H54 (cell line): Measurements from ENCODE around the gene OCIAD1.
"Not testable (repeated sequence)": the region's sequence is repeated elsewhere in the genome, so short reads cannot be mapped to it uniquely, and the experiment has no call there.

Experiments
- DNase-seq: peaks from one replicate; pipeline ENCODE4 v3.0.0; 2011; ENCODE audit warnings: low spot score, mixed read lengths; ENCODE audit not compliant: insufficient read length
- FAIRE-seq: peaks from 3 replicates; lab custom pipeline; 2011; peaks lifted over from hg19 to GRCh38; lab: Jason Lieb, UNC
- POLR2A ChIP-seq: IDR thresholded peaks from 2 replicates; pipeline ENCODE4 v1.6.1; 2011; ENCODE audit warnings: low read depth, mild to moderate bottlenecking, low read length

The OCIAD1 gene

DNA sequence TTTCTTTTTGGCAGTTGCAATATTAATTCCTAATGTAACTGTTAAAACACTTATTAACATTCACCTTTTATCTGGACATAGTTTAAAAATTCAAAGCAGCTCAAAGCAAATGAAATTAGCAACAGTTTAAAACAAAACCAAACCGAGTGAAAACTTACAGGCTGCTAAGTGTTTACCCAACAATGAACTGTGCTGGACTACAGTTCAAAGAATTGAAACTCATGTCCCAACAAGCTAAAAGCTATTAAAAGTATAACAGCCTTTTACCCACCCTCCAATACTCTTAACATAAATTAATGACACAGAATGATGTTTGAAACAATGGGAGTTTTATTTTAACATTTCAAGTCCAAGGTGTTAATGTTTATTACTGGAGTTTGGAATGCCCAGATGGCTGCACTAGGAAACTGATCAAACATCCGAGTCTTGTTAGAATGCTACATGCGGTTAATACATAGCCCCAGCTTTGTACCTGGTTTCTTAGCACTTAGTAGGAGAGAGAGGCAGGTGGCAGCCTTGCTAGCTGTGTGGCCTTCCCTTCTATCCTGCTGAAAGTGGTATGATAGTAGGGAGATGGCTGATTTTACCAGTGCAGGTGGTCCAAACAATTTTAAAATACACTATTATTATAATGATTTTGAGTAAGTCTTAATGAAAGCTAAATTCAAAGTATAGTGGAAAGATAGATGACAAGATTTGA lies 29.7 kb upstream of the OCIAD1 start:
- no peak for TF ChIP-seq POLR2A
- DNase-seq, result no peak
- FAIRE-seq, result no peak

DNA sequence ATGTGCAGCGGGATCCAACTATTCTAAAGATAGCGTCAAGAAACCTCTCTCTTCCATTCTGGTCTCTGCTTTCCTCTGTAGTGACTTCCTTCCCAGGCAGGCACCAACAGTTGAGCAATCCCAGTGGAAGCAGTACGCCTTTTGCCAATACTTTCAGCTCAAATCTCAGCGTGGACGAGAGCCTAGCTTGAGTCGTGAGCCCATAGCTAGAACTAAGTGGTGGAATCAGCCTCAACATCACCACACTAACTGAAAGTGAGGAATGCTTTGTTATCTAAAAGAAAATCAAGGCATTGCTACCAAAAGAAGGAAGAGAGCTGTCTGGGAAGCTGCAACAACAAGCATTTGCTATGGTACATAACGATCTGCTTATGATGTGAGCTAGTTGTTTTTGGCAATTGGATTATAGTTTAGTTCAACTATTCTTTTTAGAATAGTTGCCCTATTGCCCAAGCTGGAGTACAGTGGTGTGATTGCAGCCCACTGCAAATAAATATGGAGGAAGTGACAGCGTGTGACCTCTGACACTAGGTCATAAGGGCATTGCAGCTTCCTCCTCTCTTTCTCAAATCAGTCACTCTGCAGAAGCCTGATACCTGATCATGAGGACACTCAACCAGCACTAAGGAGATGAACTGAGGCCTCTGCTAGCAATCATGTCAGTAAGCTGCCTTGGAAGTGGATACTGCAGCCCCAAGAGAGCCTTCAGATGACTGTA lies 26.1 kb upstream of the OCIAD1 start:
- DNase-seq (no peak), FAIRE-seq (no peak)
- TF ChIP-seq POLR2A, result no peak

DNA sequence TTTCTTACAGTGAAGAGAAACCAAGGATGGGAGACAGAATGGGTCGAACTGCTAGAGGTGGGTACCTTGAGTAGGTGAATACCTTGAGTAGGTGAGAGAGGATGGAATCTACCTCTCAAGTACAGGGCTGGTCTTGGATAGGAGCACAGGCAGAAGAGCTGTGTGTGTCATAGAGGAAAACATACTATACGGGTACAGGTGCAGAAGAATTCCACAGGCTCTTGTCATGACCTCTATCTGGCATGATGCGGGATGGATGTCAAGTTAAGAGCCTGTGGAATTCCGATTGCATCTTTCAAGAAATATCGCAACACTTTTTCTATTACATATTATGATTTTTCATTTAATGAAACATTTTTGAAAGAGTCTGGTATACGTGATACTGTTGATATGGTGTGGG lies 18.0 kb upstream of the OCIAD1 start:
- FAIRE-seq (no peak), DNase-seq (no peak)
- no peak for TF ChIP-seq POLR2A

DNA sequence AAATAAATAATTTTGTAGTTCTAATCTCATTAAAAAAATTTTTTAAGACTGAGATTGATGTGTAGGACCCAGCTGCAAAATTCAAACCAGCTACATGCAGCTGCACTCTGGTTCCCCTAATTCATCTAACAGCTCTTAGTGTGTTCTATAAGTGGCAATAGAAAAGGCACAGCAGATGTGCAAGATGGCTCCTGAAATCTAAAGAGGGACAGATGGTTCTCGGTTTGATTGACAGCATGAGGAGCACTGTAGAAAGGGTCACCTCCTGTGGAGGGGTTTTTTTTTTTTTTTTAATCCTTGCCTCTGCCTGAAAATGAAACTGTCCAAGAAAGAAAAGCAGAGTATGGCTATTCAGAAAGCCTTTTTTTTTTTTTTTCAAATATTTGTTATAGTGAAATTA lies 16.9 kb upstream of the OCIAD1 start:
- DNase-seq, result no peak
- no peak for TF ChIP-seq POLR2A
- no peak for FAIRE-seq

DNA sequence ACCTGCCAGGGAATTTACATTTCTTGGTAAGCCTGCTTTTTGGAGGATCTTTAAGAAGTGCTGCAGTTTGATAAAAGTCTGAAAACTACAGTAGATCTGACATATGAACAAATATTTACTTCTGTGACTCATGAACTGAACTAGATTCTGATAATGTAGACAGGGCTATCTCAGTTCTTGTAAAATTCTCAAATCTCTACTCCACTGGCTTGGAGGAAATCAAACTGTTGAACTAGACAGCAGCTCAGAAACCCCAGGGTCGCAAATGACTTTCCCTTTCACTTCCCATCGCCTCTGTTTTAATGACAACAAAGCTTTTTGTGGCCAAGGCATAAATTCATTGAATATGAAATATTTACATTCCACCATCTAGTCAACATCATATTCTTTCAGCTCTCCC lies 15.4 kb upstream of the OCIAD1 start:
- DNase-seq (no peak), FAIRE-seq (no peak)
- TF ChIP-seq POLR2A, result no peak

DNA sequence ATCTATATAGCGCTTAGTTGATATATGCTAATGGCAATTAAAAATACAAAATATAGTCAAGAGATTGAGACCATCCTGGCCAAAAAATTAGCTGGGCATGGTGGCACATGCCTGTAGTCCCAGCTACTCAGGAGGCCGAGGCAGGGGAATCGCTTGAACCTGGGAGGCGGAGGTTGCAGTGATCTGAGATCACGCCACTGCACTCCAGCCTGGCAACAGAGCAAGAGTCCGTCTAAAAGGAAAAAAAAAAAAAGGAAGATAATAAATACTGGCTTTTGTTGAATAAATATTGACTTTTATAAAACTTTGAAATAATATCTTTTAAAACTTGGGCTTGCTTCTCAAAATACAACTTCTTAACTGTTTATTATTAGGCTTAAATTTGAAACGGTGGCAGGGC lies 14.6 kb upstream of the OCIAD1 start:
- not testable (repeated sequence) for FAIRE-seq, DNase-seq

DNA sequence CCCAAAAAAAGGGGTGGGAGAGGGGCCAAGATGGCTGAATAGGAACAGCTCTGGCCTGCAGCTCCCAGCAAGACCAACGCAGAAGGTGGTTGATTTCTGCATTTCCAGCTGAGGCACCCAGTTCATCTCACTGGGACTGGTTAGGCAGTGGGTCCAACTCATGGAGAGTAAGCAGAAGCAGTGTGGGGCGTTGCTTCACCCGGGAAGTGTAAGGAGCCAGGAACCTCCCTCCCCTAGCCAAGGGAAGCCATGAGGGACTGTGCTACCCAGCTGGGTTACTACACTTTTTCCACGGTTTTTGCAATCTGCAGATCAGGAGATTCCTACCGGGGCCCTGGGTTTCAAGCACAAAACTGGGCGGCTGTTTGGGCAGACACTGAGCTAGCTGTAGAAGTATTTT lies 13.9 kb upstream of the OCIAD1 start:
- no peak for FAIRE-seq

DNA sequence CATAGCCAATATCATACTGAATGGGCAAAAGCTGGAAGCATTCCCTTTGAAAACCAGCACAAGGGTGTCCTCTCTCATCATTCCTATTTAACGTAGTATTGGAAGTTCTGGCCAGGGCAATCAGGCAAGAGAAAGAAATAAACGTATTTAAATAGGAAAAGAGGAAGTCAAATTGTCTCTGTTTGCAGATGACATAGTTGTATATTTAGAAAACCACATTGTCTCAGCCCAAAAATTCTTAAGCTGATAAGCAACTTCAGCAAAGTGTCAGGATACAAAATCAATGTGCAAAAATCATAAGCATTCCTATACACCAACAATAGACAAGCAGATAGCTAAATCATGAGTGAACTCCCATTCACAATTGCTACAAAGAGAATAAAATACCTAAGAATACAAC lies 9.5 kb upstream of the OCIAD1 start:
- not testable (repeated sequence) for FAIRE-seq, DNase-seq

More for the DNA sequence above, 13.9 kb upstream of the OCIAD1 start:
- DNase-seq, result no peak
- no peak for TF ChIP-seq POLR2A

DNA sequence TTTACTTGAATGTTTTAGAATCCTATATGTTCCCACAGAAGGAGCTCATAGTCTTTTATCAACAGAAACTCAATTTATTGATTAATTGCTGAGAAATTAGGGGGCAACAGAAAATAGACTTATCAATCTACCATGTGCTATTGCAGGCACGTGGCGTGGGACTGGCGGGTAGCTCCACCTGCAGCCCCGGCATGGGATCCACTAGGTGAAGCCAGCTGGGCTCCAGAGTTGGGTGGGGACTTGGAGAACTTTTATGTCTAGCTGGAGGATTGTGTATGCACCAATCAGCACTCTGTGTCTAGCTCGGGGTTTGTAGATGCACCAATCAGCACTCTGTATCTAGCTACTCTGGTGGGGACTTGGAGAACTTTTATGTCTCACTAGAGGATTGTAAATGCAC lies 3.3 kb upstream of the OCIAD1 start:
- DNase-seq (no peak), FAIRE-seq (no peak)
- TF ChIP-seq POLR2A, result no peak

DNA sequence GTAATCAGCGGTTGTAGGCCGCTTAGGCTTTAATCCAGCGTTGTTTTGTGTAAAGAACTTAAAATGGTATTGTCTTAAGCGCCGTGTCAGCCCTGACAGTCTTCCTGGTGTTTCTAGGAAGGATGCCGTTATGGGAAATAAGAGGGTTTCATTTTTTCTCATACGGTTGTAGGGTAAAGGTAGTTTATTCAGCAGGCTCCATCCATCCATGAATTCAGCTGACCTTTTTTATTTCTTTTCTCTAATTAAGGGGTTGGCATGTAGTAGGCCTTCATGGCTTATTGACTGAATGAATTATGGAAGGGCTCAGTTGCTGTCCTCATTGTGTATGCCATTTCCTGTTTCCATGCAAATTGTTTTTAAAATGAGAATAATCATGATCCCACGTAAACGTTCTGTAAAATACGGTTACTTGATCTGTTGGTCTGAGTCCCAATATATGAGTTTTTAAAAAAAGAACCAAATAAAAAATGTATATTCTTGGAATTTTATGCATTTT lies 693 bp downstream of the OCIAD1 start:
- DNase-seq, result no peak
- TF ChIP-seq POLR2A, result no peak
- FAIRE-seq, result no peak

DNA sequence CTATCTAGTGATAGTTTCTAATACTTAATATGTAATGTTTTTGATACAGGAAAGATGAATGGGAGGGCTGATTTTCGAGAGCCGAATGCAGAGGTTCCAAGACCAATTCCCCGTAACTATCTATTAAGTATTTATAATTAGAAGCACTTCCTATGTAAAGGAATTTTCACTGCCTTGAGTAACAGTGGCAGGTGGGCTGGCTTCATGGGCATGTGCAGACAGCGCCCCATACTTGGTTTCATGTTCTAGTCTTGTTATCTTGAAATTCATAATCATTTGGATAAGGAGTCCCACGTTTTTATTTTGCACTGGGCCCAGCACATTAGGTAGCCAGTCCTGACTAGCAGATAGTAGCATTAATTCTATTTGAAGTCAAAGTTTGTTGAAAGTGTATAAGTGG lies 1.7 kb downstream of the OCIAD1 start:
- FAIRE-seq, result no peak
- DNase-seq, result no peak
- no peak for TF ChIP-seq POLR2A

DNA sequence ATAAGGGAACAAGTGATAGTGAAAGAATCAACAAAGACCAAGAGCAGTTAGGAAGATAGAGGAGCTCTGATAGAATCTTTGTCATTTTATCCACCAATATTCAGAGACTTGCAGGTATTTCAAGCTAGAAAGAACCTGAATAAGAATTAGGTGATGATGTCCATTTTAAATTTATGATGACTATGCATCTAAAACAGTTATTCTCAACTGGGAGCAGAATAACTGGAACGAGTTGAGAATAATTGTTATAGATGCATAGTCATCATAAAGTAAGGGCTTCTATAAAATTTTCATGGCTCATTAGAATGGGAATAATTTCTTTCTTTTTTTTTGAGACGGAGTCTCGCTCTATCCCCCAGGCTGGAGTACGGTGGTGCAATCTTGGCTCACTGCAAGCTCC lies 5.8 kb downstream of the OCIAD1 start:
- FAIRE-seq (no peak), DNase-seq (no peak)
- TF ChIP-seq POLR2A, result no peak

DNA sequence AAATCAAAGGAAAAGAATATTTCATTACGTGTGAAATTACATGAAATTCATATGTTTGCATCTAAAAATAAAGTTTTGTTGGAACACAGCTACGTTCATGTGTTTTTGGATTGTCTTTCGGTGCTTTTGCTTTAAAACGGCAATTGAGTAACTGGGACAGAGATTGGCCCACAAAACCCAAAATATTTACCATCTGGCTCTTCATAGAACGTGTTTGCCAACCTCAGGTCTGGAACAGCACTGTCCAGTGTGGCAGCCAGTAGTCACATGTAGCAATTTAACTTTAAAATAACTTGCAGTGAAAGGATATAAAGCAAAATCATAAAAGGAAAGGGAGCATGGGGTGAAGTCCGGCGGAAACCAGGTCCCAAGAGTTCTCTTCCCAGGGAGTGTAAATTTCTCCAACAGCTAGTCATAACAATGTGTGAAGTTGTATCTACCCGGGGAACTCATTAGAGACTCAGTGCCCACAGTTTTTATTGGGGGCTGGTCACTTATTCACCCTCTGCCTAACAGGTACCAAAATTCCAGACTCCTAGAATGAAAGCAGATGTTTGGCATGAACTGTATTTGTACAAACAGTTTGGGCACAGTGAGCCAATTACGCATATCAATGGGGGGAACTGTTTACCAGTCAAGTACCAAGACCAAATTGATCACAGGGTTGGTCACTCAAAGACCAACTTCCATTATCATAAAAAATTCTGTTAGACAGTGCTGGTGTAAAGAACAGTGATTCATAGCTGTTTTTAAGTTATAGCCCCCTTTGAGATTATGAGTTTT lies 10.3 kb downstream of the OCIAD1 start:
- FAIRE-seq (no peak), DNase-seq (no peak)
- no peak for TF ChIP-seq POLR2A

DNA sequence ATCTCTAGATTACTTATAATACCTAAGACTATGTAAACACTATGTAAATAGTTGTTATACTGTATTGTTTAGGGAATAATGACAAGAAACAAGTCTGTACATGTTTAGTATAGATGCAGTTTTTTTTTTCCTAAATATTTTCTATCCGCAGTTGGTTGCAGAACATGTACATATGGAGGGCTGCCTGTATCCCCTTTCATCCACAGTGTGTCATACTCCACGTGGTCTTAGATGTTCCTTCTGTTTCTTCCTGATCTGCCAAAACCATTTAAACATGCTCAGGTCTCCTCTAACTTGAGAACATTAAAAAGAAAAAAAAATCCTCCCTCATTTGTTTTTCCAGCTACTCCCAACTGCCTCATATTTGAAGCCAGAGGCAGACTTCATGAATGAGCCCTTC lies 14.0 kb downstream of the OCIAD1 start:
- no peak for DNase-seq
- no peak for FAIRE-seq
- no peak for TF ChIP-seq POLR2A

DNA sequence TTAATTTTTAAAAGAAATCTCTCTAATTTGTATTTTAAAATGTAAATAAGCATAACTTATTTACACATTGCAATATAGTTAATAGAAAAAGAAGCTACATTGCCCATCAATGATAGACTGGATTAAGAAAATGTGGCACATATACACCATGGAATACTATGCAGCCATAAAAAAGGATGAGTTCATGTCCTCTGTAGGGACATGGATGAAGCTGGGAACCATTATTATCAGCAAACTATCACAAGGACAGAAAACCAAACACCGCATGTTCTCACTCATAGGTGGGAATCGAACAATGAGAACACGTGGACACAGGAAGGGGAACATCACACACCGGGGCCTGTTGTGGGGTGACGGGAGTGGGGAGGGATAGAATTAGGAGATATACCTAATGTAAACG lies 17.9 kb downstream of the OCIAD1 start:
- not testable (repeated sequence) for DNase-seq, FAIRE-seq
